NB4 (cell line): ENCODE results near the gene CAMKMT.

Experiments
- DNase-seq: peaks from one replicate; pipeline ENCODE4 v3.0.0; 2010; ENCODE audit warnings: low read depth
- H3K4me3 ChIP-seq: one replicate; pipeline ENCODE4 v1.5.1; 2011; ENCODE audit warnings: mild to moderate bottlenecking, low read depth, low read length, moderate library complexity
- CTCF ChIP-seq: IDR thresholded peaks from one replicate; pipeline ENCODE4 v1.5.1; 2012; ENCODE audit warnings: low read depth, low read length
- MAX ChIP-seq: IDR thresholded peaks from 2 replicates; pipeline ENCODE4 v1.6.1; 2011; ENCODE audit warnings: low read depth, low read length
- MYC ChIP-seq: IDR thresholded peaks from 2 replicates; pipeline ENCODE4 v1.6.1; 2011; ENCODE audit warnings: low read depth, low read length
- POLR2A ChIP-seq: IDR thresholded peaks from 2 replicates; pipeline ENCODE4 v1.6.1; 2011; ENCODE audit warnings: mild to moderate bottlenecking; ENCODE audit not compliant: insufficient read length; ENCODE audit errors: extremely low read depth

CAMKMT gene

GRCh38 chr2:44598330-44599119 is 236.8 kb downstream of the CAMKMT start:
- no peak for TF ChIP-seq POLR2A
- no peak for TF ChIP-seq MAX
- TF ChIP-seq CTCF, result no peak
- no peak for TF ChIP-seq MYC
- no peak for DNase-seq
- no peak overlapping the region for H3K4me3 ChIP-seq

GRCh38 chr2:44599130-44599529 is 237.4 kb downstream of the CAMKMT start:
- H3K4me3 ChIP-seq, result no peak overlapping the region
- TF ChIP-seq MAX (no peak), POLR2A (no peak), MYC (no peak), CTCF (no peak)
- no peak for DNase-seq

GRCh38 chr2:44602446-44602845 is 240.7 kb downstream of the CAMKMT start:
- no peak overlapping the region for H3K4me3 ChIP-seq
- TF ChIP-seq MAX (no peak), POLR2A (no peak), MYC (no peak), CTCF (no peak)
- DNase-seq, result no peak

GRCh38 chr2:44605511-44605910 is 243.8 kb downstream of the CAMKMT start:
- DNase-seq, result no peak
- H3K4me3 ChIP-seq, result no peak overlapping the region
- TF ChIP-seq CTCF, result no peak
- TF ChIP-seq MAX, result no peak
- TF ChIP-seq MYC, result no peak
- no peak for TF ChIP-seq POLR2A

GRCh38 chr2:44612276-44612675 is 250.5 kb downstream of the CAMKMT start:
- TF ChIP-seq MYC (no peak), POLR2A (no peak), MAX (no peak), CTCF (no peak)
- no peak for DNase-seq
- no peak overlapping the region for H3K4me3 ChIP-seq

GRCh38 chr2:44614940-44615339 is 253.2 kb downstream of the CAMKMT start:
- TF ChIP-seq MYC, result no peak
- TF ChIP-seq MAX, result no peak
- TF ChIP-seq POLR2A, result no peak
- TF ChIP-seq CTCF, result no peak
- no peak overlapping the region for H3K4me3 ChIP-seq
- no peak for DNase-seq
